ENCODE results near the gene CAMSAP2. TPM values are rescaled to one million over a fixed set of nuclear protein-coding genes. Genes with fewer than 3 reads are reported as not detected.

Gene CAMSAP2
- total and polyA plus RNA-seq, 2 of the 8 experiments (the other 6 are each of a cell fraction or from before 2014, with no cell fraction given): 4.2 to 27.6 TPM

DNA sequence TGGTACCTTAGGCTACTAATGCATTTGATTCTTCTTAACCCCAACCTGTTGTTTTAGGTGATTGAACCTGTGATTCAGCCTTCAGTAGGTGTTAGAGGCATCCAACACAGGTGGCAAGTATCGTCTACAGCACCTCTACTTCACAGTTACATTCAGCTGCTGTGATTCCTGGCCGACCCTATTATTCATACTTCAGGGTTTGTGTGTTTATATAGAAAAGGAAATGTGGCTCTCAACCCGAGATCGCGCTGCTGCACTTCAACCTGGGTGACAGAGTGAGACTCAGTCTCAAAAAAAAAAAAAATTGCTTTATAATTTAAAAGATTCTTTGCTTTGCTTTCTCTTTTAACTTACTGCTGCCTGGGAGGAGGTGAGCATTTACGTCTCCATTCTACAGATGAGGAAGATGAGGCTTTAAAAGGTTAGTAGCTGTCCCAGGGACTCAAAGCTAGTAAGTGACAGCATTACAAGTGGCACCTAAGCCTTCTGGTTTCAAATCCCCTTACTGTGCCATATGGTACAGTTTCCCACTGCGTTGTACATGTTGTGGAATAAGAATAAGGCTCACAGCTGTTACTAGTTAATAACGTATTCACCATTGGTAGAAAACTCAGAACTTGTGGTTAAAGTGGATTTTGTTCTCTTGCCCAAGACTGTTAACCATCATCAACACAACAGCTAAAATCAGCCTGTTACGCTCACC is 124.2 kb downstream of the CAMSAP2 start:
- 90% methylated on average over 9 of the region's 9 CpGs; no CpG with 5 or more reads in 1 of the 2 experiments for WGBS, 2 experiments (ENCODE audit: extremely low coverage in 1 of 2, insufficient coverage in 1 of 2, insufficient read length in 1 of 2, insufficient replicate concordance in 2 of 2, low coverage in 1 of 2, low lambda C conversion rate in 2 of 2, missing lambda C conversion rate in 1 of 2)
- Histone ChIP-seq H3K79me2 (ENCODE audit: control insufficient read depth in 1 of 2, insufficient read depth in 2 of 2, low read length in 2 of 2) (no peaks in the 10 kb centered on the region), H3K14ac (ENCODE audit: insufficient read length) (no peak overlapping the region), H3K9ac (replicated peaks in 1 of 4; ENCODE audit: extremely low read depth in 1 of 4, low read depth in 3 of 4, low read length in 3 of 4) (no peak overlapping the region), H2BK5ac (ENCODE audit: low read depth, low read length) (no peak overlapping the region), H2AK5ac (ENCODE audit: low read depth, low read length) (no peak overlapping the region), H3K4me3 (ENCODE audit: extremely low read depth in 1 of 4, insufficient read depth in 2 of 4, low read depth in 3 of 4, low read length in 4 of 4) (no peak overlapping the region), H2BK12ac (ENCODE audit: low read depth, low read length) (no peak overlapping the region), H3K23ac (ENCODE audit: insufficient read length) (no peak overlapping the region), H3K4me1 (replicated peaks in 1 of 4; ENCODE audit: control insufficient read depth in 3 of 4, insufficient read depth in 4 of 4, low read length in 3 of 4) (no peaks in the 10 kb centered on the region), H4K8ac (ENCODE audit: extremely low read depth, insufficient read depth, low read length) (no peak overlapping the region), H3K4me2 (ENCODE audit: insufficient read depth in 1 of 2, low read depth in 2 of 2, low read length in 2 of 2) (no peak overlapping the region), H3K56ac (replicated peaks; ENCODE audit: insufficient read length, low read depth, low read length) (no peak overlapping the region), H3K18ac (ENCODE audit: extremely low read depth, low read length) (no peak overlapping the region), H3K79me1 (ENCODE audit: low read depth, low read length) (no peaks in the 10 kb centered on the region), H2AFZ (ENCODE audit: low read length) (no peak overlapping the region), H3K27ac (ENCODE audit: low read depth, low read length) (no peak overlapping the region), H3K36me3 (ENCODE audit: control insufficient read depth in 2 of 4, insufficient read depth in 4 of 4, low read length in 3 of 4) (peaks cover 0 to 9% (median under 1%) of the 10 kb centered on the region in 4 experiments; a peak in 2 of 8 replicates), H2BK120ac (replicated peaks; ENCODE audit: low read depth, low read length) (no peak overlapping the region), H3K9me3 (ENCODE audit: insufficient read depth in 2 of 2, low read depth in 1 of 2, low read length in 1 of 2) (no peaks in the 10 kb centered on the region), H4K20me1 (replicated peaks in 1 of 2; ENCODE audit: control insufficient read depth in 1 of 2, insufficient read depth in 2 of 2, low read length in 2 of 2) (no peaks in the 10 kb centered on the region), H3K23me2 (ENCODE audit: low read depth, low read length) (no peaks in the 10 kb centered on the region), H4K5ac (ENCODE audit: insufficient read length, low read depth, low read length) (no peak overlapping the region), H2BK15ac (ENCODE audit: low read length) (no peak overlapping the region), H3K4ac (replicated peaks; ENCODE audit: insufficient read length, low read depth, low read length) (no peak overlapping the region), H2BK20ac (ENCODE audit: low read length) (no peak overlapping the region), H3K27me3 (replicated peaks in 1 of 4; ENCODE audit: control insufficient read depth in 3 of 4, extremely low read depth in 1 of 4, insufficient read depth in 3 of 4, low read length in 3 of 4) (no peaks in the 10 kb centered on the region), H4K91ac (replicated peaks; ENCODE audit: insufficient read length, low read length) (no peak overlapping the region)
- FAIRE-seq (no peak), DNase-seq (ENCODE audit: low read depth in 1 of 2, low spot score in 2 of 2) (no peak)
- TF ChIP-seq FOSL1 (IDR thresholded peaks at IDR 0.05; ENCODE audit: insufficient read depth, low read depth, low read length) (no peak), SUZ12 (IDR thresholded peaks at IDR 0.05; ENCODE audit: low read length) (no peak), SIN3A (conservative IDR thresholded peaks at IDR 0.05 in 1 of 2, IDR thresholded peaks at IDR 0.05 in 1 of 2; ENCODE audit: low read depth in 1 of 2, low read length in 2 of 2) (no peak), RXRA (IDR thresholded peaks at IDR 0.05; ENCODE audit: insufficient read depth, low read depth, low read length) (no peak), MAFK (IDR thresholded peaks at IDR 0.05; ENCODE audit: low read depth, low read length) (no peak), KDM4A (IDR thresholded peaks at IDR 0.05; ENCODE audit: low read depth, low read length, severe bottlenecking) (no peak), SP2 (IDR thresholded peaks at IDR 0.05; ENCODE audit: low read length) (no peak), BACH1 (IDR thresholded peaks at IDR 0.05; ENCODE audit: low read length) (no peak), CBX8 (IDR thresholded peaks at IDR 0.05; ENCODE audit: borderline replicate concordance, low read depth, low read length) (no peak), KDM1A (IDR thresholded peaks at IDR 0.05; ENCODE audit: borderline replicate concordance, low read length) (no peak), CBX5 (IDR thresholded peaks at IDR 0.05; ENCODE audit: low read depth, low read length) (no peak), SIRT6 (IDR thresholded peaks at IDR 0.05; ENCODE audit: low read length) (no peak)
- CTCF ChIA-PET (ENCODE audit: partially characterized antibody): interaction anchor here (0.5 to 1.0 kb wide), 6 partner anchors 12 to 357 kb away, joined by 3 to 5 read pairs (median 3); no protein-coding TSS in a partner anchor
- POLR2A ChIA-PET (ENCODE audit: partially characterized antibody): interaction anchor here (0.6 to 1.0 kb wide), 2 partner anchors 9 to 14 kb away, joined by 3 to 5 read pairs; no protein-coding TSS in a partner anchor
